Vagina (tissue), 2 donors: ENCODE results near the gene UNC5B. TPM values are rescaled to one million over a fixed set of nuclear protein-coding genes. Genes with fewer than 3 reads are reported as not detected.
A peak's percentile ranks its signal among the peaks of the same experiment; 100 is the strongest.
"Not testable (repeated sequence)": the region's sequence is repeated elsewhere in the genome, so short reads cannot be mapped to it uniquely, and the experiment has no call there.

Source experiments
- DNase-seq, 2 donors: peaks; one replicate each; pipeline ENCODE4 v3.0.0-alpha.2; 2017; ENCODE audit errors: extremely low spot score in 2 of 2
- H3K27ac ChIP-seq: fragments of 200-600 bp; sonication (generic); one replicate; pipeline ENCODE4 v1.5.1; 2019
- H3K27me3 ChIP-seq: fragments of 200-600 bp; sonication (generic); one replicate; pipeline ENCODE4 v1.5.1; 2019
- H3K36me3 ChIP-seq, 2 donors: fragments of 200-600 bp; sonication (generic); one replicate each; pipeline ENCODE4 v1.5.1; 2017 to 2019
- H3K4me1 ChIP-seq: fragments of 200-600 bp; sonication (generic); one replicate; pipeline ENCODE4 v1.5.1; 2019
- H3K4me3 ChIP-seq, 2 donors: fragments of 200-600 bp; sonication (generic); 1 replicate in 1 of 2; 2 replicates in 1 of 2; pipeline ENCODE4 v1.5.1; 2016 to 2019
- H3K9me3 ChIP-seq: fragments of 200-600 bp; sonication (generic); one replicate; pipeline ENCODE4 v1.5.1; 2019
- POLR2A ChIP-seq, 2 donors: fragments of 450-650 bp; IDR thresholded peaks; one replicate each; pipeline ENCODE4 v1.6.1; 2017; ENCODE audit warnings: antibody characterized with exemption in 2 of 2, mild to moderate bottlenecking in 2 of 2, moderate library complexity in 2 of 2
- POLR2AphosphoS5 ChIP-seq, 2 donors: sonication (generic); formaldehyde crosslinking; IDR thresholded peaks; one replicate each; pipeline ENCODE4 v1.9.0; 2017; ENCODE audit warnings: antibody characterized with exemption in 2 of 2, mild to moderate bottlenecking in 2 of 2, low read depth in 1 of 2; ENCODE audit not compliant: insufficient read depth in 1 of 2
- intact Hi-C: fragments of 100-400 bp; cut with DNase I; formaldehyde crosslinking; loops from one replicate; pipeline ENCODE4 v1.15.1; 2023
- total RNA-seq: library from RNA; depleted of rRNA; stranded (reverse); fragments of >200 nt; gene quantifications from one replicate; pipeline ENCODE4 v1.2.3, GENCODE V29; 2016
- TF ChIP-seq, protein P1 (sequence below), 3 experiments: fragments of 450-650 bp in 2 of 3; fragments of 200-600 bp in 1 of 3; sonication (generic) in 1 of 3; IDR thresholded peaks; one replicate each; pipeline ENCODE4 v1.5.1; 2017 to 2019; ENCODE audit warnings: antibody characterized with exemption in 3 of 3, mild to moderate bottlenecking in 2 of 3, moderate library complexity in 2 of 3

UNC5B gene
- total RNA-seq, 1 donor from 2014 or later, result 24.3 TPM

DNA sequence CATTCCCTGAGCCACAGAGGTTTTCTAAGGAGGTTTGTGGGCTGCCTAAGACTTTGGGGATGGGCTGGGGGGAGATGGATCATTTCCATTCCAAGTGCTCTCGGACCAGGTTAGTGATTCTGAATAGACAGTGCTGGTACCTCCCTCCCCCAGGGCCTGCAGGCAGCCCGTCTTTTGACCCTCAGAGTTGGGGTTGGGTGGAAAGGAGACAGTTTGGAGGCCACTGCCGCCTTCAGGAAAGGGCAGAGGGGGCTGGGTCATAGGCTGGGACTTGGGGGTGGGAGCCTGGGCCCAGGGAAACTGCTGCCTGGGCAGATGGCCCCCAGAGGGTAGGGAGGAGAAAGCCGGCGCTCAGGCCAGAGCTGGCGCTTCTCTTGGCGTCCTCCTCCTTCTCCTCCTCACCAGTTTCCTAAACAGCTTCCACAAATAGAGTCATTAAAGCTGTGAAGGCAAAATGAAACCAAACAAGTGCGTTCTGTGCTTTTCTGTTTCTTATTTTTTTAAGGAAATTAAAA, 4.4 kb downstream of the UNC5B start:
- intact Hi-C loops, result loop anchor here (10.0 kb wide), 1 partner anchor 48 kb away; no protein-coding TSS in a partner anchor
- TF ChIP-seq POLR2AphosphoS5 (IDR thresholded peaks at IDR 0.05; ENCODE audit: insufficient read depth in 1 of 2, low read depth in 1 of 2) (no peak), POLR2A (IDR thresholded peaks at IDR 0.05) (no peak)
- TF ChIP-seq, protein P1, sequence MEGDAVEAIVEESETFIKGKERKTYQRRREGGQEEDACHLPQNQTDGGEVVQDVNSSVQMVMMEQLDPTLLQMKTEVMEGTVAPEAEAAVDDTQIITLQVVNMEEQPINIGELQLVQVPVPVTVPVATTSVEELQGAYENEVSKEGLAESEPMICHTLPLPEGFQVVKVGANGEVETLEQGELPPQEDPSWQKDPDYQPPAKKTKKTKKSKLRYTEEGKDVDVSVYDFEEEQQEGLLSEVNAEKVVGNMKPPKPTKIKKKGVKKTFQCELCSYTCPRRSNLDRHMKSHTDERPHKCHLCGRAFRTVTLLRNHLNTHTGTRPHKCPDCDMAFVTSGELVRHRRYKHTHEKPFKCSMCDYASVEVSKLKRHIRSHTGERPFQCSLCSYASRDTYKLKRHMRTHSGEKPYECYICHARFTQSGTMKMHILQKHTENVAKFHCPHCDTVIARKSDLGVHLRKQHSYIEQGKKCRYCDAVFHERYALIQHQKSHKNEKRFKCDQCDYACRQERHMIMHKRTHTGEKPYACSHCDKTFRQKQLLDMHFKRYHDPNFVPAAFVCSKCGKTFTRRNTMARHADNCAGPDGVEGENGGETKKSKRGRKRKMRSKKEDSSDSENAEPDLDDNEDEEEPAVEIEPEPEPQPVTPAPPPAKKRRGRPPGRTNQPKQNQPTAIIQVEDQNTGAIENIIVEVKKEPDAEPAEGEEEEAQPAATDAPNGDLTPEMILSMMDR (IDR thresholded peaks at IDR 0.05), result no peak
- H3K4me3 ChIP-seq, result peak overlapping the region; percentile 49 to 56
- H3K27me3 ChIP-seq, result no peaks in the 10 kb centered on the region
- no peaks in the 10 kb centered on the region for H3K9me3 ChIP-seq
- peak overlapping the region; percentile 73 for H3K27ac ChIP-seq
- H3K4me1 ChIP-seq, result peaks cover 62% of the 10 kb centered on the region
- H3K36me3 ChIP-seq, result no peaks in the 10 kb centered on the region
- no peak for DNase-seq

DNA sequence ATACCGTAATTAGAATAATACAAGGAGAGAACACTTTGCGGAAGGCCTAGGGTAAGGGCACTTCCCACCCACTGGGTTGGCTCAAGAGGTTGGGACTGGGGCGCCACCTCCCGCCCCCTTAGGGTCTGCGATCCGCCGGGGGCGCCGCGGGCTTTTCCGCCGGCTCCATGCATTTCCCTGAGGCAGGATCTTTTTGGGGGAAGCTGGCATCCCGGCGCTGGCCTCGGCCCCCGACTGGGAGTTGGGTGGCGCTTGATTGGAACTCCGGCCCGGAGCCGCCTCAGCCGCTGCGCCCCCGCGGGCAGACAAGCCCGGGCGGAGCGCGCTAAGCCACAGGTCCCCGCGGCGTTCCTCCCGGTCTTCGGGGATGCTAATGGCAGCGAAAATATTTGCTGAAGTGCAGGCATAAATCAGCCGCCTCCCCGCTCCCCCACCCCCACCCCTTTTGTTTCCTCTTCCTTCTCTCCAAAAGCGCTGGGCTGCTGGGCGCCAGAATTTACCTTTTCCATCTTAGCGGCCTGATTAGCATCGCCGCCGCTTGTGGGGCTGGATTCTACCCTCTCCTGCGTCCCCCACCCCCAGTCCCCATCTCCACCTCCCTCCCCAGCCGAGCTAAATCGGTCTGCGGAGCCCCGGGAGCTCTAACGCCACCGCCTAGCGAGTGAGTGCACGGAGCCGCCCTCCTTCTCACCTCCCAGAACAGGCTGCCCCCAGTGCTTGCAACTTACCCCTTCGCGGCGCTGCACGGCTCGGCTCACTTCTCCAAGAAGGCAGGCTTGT, 5.1 kb downstream of the UNC5B start:
- Histone ChIP-seq H3K36me3 (no peaks in the 10 kb centered on the region), H3K4me3 (peak overlapping the region; percentile 49 to 56), H3K4me1 (peaks cover 59% of the 10 kb centered on the region), H3K27ac (peak overlapping the region; percentile 73), H3K9me3 (no peaks in the 10 kb centered on the region), H3K27me3 (no peaks in the 10 kb centered on the region)
- no peak for TF ChIP-seq POLR2AphosphoS5 (IDR thresholded peaks at IDR 0.05; ENCODE audit: insufficient read depth in 1 of 2, low read depth in 1 of 2)
- no peak for TF ChIP-seq POLR2A (IDR thresholded peaks at IDR 0.05)
- TF ChIP-seq, protein P1 (IDR thresholded peaks at IDR 0.05), result no peak
- DNase-seq, result no peak
- intact Hi-C loops, result loop anchor here (10.0 kb wide), 1 partner anchor 47 kb away; no protein-coding TSS in a partner anchor

DNA sequence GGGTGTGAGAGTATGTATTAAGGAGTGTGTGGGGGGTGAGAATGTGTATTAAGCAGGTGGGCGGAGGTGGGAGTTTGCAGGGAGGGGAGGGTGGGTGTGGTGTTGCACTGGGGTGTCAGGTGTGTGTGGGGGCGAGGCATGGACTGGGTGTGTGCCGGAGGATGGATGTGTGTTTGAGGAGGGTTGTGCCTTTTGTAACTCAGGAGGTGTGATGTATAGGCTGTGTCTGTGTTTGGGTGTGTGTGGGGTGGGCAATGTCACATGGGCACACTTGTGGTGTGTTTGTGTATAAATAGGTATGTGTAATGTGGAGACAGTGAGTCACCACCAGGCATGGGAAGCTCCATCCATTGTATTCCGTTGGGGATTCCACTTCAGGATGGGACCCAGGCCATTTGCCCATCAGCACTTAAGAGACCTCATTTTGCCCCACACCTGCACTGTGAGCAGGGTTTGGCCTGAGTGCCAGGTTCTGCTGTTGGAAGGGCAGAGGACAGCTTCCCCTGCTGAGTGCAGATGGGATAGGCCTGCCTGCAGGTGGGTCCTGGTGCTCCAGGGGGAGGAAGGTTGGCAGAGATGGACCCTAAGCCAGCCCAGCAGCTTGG, 5.8 kb downstream of the UNC5B start:
- no peak for DNase-seq
- peaks cover 59% of the 10 kb centered on the region for H3K4me1 ChIP-seq

DNA sequence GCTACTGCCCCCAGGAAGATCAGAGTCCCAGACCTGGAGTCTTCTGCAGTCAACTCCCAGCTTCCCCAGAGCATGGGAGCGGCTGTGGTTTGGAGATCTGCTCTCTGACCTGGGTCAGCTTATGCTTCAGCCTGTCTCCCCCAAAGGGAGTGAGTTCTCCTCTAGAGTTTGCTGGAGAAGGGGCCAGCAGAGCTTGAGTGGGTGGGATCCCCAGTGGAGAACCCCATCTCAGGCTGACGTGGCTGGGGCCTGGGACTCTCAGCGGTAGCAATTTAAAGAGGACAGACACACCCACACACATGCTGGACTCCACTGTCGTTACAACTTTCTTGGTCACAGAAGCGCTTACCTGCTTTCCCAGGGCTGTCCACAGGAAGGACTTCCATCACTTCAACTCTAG, 6.3 kb downstream of the UNC5B start:
- H3K27ac ChIP-seq, result no peak overlapping the region
- H3K4me1 ChIP-seq, result peaks cover 59% of the 10 kb centered on the region
- intact Hi-C loops, result loop anchor here (10.0 kb wide), 1 partner anchor 46 kb away; no protein-coding TSS in a partner anchor
- H3K9me3 ChIP-seq, result no peaks in the 10 kb centered on the region
- H3K27me3 ChIP-seq, result no peaks in the 10 kb centered on the region
- TF ChIP-seq POLR2AphosphoS5 (IDR thresholded peaks at IDR 0.05; ENCODE audit: insufficient read depth in 1 of 2, low read depth in 1 of 2) (no peak), POLR2A (IDR thresholded peaks at IDR 0.05) (no peak)
- TF ChIP-seq, protein P1 (IDR thresholded peaks at IDR 0.05), result no peak
- H3K4me3 ChIP-seq, result no peak overlapping the region
- DNase-seq, result no peak
- H3K36me3 ChIP-seq, result no peaks in the 10 kb centered on the region

More for the DNA sequence above, 5.8 kb downstream of the UNC5B start:
- Histone ChIP-seq H3K27me3 (no peaks in the 10 kb centered on the region), H3K4me3 (peak overlapping the region; percentile 49 to 56), H3K9me3 (no peaks in the 10 kb centered on the region), H3K27ac (peak overlapping the region; percentile 73), H3K36me3 (no peaks in the 10 kb centered on the region)
- TF ChIP-seq POLR2A (IDR thresholded peaks at IDR 0.05), result no peak
- intact Hi-C loops, result loop anchor here (10.0 kb wide), 1 partner anchor 47 kb away; no protein-coding TSS in a partner anchor

DNA sequence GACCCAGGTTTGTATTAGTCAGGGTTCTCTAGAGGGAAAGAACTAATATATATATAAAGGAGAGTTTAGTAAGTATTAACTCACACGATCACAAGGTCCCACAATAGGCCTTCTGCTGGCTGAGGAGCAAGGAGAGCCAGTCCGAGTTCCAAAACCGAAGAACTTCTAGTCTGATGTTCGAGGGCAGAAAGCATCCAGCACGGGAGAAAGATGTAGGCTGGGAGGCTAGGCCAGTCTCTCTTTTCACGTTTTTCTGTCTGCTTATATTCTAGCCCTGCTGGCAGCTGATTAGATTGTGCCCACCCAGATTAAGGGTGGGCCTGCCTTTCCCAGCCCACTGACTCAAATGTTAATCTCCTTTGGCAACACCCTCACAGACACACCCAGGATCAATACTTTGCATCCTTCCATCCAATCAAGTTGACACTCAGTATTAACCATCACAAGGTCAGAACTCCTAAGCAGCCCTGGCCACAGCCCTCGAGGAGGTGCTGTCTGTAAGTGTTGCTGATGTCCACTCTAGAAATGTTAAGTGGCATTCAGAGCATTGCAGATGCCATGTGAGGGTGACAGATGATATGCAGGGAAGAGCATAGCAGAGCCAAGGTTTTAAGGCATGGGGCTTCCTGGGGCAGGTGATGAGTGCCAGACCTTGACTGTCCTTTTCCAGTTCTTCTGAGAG, 7.0 kb downstream of the UNC5B start:
- not testable (repeated sequence) for H3K27me3 ChIP-seq, DNase-seq, H3K27ac ChIP-seq, H3K36me3 ChIP-seq, H3K9me3 ChIP-seq, H3K4me3 ChIP-seq
- H3K4me1 ChIP-seq, result peaks cover 51% of the 10 kb centered on the region
- intact Hi-C loops, result loop anchor here (10.0 kb wide), 1 partner anchor 45 kb away; no protein-coding TSS in a partner anchor
